K562 (cell line): ENCODE measurements around the gene USP13. TPM values are rescaled to one million over a fixed set of nuclear protein-coding genes. Genes with fewer than 3 reads are reported as not detected.

Experiments used
- BMI1 ChIP-seq: fragments of 150-350 bp; IDR thresholded peaks from 2 replicates; pipeline ENCODE4 v1.6.1; 2014; ENCODE audit warnings: low read length
- FIP1L1 ChIP-seq: fragments of 200-400 bp; formaldehyde crosslinking; IDR thresholded peaks from 2 replicates; pipeline ENCODE4 v1.6.1; 2018; ENCODE audit warnings: mild to moderate bottlenecking, low read depth, low read length; ENCODE audit not compliant: poor library complexity, severe bottlenecking
- MEF2A ChIP-seq: IDR thresholded peaks from 2 replicates; pipeline ENCODE4 v1.6.1; 2011; ENCODE audit warnings: low read depth, mild to moderate bottlenecking, low read length, moderate library complexity; ENCODE audit not compliant: control insufficient read depth
- NCOR1 ChIP-seq: fragments of 450-650 bp; IDR thresholded peaks from 2 replicates; pipeline ENCODE4 v1.6.1; 2016; ENCODE audit warnings: mild to moderate bottlenecking, moderate library complexity
- NFE2L1 ChIP-seq: fragments of 450-650 bp; IDR thresholded peaks from 2 replicates; pipeline ENCODE4 v1.6.1; 2016; ENCODE audit warnings: missing genetic modification characterization, low read depth, mild to moderate bottlenecking, missing compliant biosample characterization, moderate library complexity, borderline replicate concordance
- PTTG1 ChIP-seq: fragments of 450-650 bp; IDR thresholded peaks from 2 replicates; pipeline ENCODE4 v1.6.1; 2016; ENCODE audit warnings: low read depth, mild to moderate bottlenecking, missing genetic modification characterization, missing compliant biosample characterization
- polyA plus RNA-seq, 8 experiments: library from polyadenylated mRNA; depleted of rRNA in 4 of 8; stranded (reverse) in 5 of 8; unstranded in 3 of 8; fragments of >200 nt; fragmentation: Nextera tagmentation in 2 of 8; fragmentation: Illumina TruSeq in 1 of 8; extraction: Ambion mirVana in 2 of 8; extraction: Trizol in 1 of 8; gene quantifications; 2 replicates each; pipeline versions ENCODE4 v1.2.1 to v1.2.3, GENCODE V29; 2011 to 2014; ENCODE audit warnings: inconsistent platforms in 1 of 8, missing spikeins in 1 of 8
- total RNA-seq, 7 experiments: library from RNA; depleted of rRNA in 6 of 7; stranded (reverse); fragments of >200 nt in 6 of 7; fragmentation: Illumina TruSeq in 2 of 7; extraction: Trizol in 2 of 7; gene quantifications; 2 replicates each; pipeline versions ENCODE4 v1.2.1 to v1.2.3, GENCODE V29; 2011 to 2021; ENCODE audit warnings: low replicate concordance in 1 of 7
- TF ChIP-seq, protein P1 (sequence below): fragments of 450-650 bp; IDR thresholded peaks from 2 replicates; pipeline ENCODE4 v1.6.1; 2014; ENCODE audit warnings: low read depth, mild to moderate bottlenecking, moderate library complexity, borderline replicate concordance
- TF ChIP-seq, protein P2 (sequence below): fragments of 450-650 bp; IDR thresholded peaks from 2 replicates; pipeline ENCODE4 v1.6.1; 2016; ENCODE audit warnings: missing biosample characterization, missing genetic modification characterization
- TF ChIP-seq, protein P3 (sequence below), 2 experiments: fragments of 450-650 bp in 1 of 2; sonication (generic) in 1 of 2; formaldehyde crosslinking; conservative IDR thresholded peaks; 2 replicates each; pipeline versions ENCODE4 v1.4.0 to v1.8.1; 2020 to 2022; ENCODE audit warnings: mild to moderate bottlenecking in 1 of 2, missing genetic modification reagents in 1 of 2
- TF ChIP-seq, protein P4 (sequence below): fragments of 450-650 bp; IDR thresholded peaks from 2 replicates; pipeline ENCODE4 v1.6.1; 2018; ENCODE audit not compliant: partially characterized antibody
- TF ChIP-seq, protein P5 (sequence below): fragments of 250-450 bp; sonication (Bioruptor Pico); IDR thresholded peaks from 2 replicates; pipeline ENCODE4 v1.4.0; 2020; ENCODE audit warnings: mild to moderate bottlenecking
- TF ChIP-seq, protein P6 (sequence below), 2 experiments: IDR thresholded peaks; 2 replicates each; pipeline ENCODE4 v1.6.1; 2011; ENCODE audit warnings: borderline replicate concordance in 1 of 2, control low read depth in 1 of 2, low read depth in 1 of 2, low read length in 1 of 2, mild to moderate bottlenecking in 1 of 2, mixed read lengths in 1 of 2, moderate library complexity in 1 of 2; ENCODE audit not compliant: insufficient read depth in 1 of 2, insufficient read length in 1 of 2, poor library complexity in 1 of 2, severe bottlenecking in 1 of 2; ENCODE audit errors: extremely low read depth in 1 of 2
- TF ChIP-seq, protein P7 (sequence below): fragments of 450-650 bp; formaldehyde crosslinking; IDR thresholded peaks from 2 replicates; pipeline ENCODE4 v1.4.0; 2020; ENCODE audit warnings: mild to moderate bottlenecking, mixed read lengths

USP13 gene
- total and polyA plus RNA-seq, 9 of the 15 experiments (the other 6 are each of a cell fraction or from before 2014, with no cell fraction given), result 0.11 to 2.3 (median 0.51) TPM

DNA sequence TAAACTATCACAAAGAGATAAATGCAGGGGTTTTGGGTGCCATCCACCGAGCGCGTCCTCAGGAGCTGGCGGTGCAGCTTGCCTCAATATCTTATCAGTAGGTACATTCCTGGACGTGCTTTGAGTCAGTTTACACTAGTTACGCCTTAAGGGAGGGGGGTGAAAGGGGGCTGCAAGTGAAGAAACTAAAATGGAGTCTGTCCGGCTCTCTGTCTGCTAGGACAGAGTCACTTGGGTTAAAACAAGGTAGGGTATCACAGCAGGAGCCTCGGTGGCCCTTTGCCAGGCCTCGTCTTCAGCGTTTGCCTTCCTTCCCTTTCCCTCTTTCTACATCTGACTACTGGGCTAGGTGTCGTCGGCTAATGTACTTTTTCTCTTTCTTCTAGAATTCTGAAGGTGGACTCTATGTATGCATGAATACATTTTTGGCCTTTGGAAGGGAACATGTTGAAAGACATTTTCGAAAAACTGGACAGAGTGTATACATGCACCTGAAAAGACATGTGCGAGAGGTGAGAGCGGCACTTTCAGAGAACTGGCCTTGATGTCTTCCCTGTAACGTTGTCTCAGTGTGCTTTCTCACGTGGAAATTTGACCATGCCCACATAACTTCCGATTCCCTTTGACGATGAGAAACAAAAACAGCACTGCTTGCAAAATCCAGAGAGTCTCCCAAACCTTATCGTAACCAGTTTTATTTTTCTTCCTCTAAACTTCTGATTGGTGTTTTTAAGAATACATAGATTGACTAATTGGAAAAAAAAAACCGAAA lies 28.8 kb downstream of the USP13 start (continued):
- TF ChIP-seq PTTG1 (tag), result no peak
- TF ChIP-seq, protein P1, sequence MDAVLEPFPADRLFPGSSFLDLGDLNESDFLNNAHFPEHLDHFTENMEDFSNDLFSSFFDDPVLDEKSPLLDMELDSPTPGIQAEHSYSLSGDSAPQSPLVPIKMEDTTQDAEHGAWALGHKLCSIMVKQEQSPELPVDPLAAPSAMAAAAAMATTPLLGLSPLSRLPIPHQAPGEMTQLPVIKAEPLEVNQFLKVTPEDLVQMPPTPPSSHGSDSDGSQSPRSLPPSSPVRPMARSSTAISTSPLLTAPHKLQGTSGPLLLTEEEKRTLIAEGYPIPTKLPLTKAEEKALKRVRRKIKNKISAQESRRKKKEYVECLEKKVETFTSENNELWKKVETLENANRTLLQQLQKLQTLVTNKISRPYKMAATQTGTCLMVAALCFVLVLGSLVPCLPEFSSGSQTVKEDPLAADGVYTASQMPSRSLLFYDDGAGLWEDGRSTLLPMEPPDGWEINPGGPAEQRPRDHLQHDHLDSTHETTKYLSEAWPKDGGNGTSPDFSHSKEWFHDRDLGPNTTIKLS, result no peak
- TF ChIP-seq, protein P2, sequence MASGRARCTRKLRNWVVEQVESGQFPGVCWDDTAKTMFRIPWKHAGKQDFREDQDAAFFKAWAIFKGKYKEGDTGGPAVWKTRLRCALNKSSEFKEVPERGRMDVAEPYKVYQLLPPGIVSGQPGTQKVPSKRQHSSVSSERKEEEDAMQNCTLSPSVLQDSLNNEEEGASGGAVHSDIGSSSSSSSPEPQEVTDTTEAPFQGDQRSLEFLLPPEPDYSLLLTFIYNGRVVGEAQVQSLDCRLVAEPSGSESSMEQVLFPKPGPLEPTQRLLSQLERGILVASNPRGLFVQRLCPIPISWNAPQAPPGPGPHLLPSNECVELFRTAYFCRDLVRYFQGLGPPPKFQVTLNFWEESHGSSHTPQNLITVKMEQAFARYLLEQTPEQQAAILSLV, result no peak
- TF ChIP-seq, protein P3, sequence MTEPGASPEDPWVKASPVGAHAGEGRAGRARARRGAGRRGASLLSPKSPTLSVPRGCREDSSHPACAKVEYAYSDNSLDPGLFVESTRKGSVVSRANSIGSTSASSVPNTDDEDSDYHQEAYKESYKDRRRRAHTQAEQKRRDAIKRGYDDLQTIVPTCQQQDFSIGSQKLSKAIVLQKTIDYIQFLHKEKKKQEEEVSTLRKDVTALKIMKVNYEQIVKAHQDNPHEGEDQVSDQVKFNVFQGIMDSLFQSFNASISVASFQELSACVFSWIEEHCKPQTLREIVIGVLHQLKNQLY (CRISPR knock-in tag; conservative IDR thresholded peaks at IDR 0.05), result no peak
- TF ChIP-seq, protein P4, sequence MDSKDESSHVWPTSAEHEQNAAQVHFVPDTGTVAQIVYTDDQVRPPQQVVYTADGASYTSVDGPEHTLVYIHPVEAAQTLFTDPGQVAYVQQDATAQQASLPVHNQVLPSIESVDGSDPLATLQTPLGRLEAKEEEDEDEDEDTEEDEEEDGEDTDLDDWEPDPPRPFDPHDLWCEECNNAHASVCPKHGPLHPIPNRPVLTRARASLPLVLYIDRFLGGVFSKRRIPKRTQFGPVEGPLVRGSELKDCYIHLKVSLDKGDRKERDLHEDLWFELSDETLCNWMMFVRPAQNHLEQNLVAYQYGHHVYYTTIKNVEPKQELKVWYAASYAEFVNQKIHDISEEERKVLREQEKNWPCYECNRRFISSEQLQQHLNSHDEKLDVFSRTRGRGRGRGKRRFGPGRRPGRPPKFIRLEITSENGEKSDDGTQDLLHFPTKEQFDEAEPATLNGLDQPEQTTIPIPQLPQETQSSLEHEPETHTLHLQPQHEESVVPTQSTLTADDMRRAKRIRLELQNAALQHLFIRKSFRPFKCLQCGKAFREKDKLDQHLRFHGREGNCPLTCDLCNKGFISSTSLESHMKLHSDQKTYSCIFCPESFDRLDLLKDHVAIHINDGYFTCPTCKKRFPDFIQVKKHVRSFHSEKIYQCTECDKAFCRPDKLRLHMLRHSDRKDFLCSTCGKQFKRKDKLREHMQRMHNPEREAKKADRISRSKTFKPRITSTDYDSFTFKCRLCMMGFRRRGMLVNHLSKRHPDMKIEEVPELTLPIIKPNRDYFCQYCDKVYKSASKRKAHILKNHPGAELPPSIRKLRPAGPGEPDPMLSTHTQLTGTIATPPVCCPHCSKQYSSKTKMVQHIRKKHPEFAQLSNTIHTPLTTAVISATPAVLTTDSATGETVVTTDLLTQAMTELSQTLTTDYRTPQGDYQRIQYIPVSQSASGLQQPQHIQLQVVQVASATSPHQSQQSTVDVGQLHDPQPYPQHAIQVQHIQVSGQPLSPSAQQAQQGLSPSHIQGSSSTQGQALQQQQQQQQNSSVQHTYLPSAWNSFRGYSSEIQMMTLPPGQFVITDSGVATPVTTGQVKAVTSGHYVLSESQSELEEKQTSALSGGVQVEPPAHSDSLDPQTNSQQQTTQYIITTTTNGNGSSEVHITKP, result no peak
- TF ChIP-seq, protein P5, sequence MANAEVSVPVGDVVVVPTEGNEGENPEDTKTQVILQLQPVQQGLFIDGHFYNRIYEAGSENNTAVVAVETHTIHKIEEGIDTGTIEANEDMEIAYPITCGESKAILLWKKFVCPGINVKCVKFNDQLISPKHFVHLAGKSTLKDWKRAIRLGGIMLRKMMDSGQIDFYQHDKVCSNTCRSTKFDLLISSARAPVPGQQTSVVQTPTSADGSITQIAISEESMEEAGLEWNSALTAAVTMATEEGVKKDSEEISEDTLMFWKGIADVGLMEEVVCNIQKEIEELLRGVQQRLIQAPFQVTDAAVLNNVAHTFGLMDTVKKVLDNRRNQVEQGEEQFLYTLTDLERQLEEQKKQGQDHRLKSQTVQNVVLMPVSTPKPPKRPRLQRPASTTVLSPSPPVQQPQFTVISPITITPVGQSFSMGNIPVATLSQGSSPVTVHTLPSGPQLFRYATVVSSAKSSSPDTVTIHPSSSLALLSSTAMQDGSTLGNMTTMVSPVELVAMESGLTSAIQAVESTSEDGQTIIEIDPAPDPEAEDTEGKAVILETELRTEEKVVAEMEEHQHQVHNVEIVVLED, result no peak
- TF ChIP-seq, protein P6, sequence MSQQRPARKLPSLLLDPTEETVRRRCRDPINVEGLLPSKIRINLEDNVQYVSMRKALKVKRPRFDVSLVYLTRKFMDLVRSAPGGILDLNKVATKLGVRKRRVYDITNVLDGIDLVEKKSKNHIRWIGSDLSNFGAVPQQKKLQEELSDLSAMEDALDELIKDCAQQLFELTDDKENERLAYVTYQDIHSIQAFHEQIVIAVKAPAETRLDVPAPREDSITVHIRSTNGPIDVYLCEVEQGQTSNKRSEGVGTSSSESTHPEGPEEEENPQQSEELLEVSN (IDR thresholded peaks at IDR 0.05; ENCODE audit: borderline replicate concordance in 1 of 2, extremely low read depth in 1 of 2, insufficient read depth in 1 of 2, insufficient read length in 1 of 2, low read depth in 1 of 2, low read length in 1 of 2, poor library complexity in 1 of 2, severe bottlenecking in 1 of 2), result no peak
- no peak for TF ChIP-seq MEF2A
- TF ChIP-seq, protein P7, sequence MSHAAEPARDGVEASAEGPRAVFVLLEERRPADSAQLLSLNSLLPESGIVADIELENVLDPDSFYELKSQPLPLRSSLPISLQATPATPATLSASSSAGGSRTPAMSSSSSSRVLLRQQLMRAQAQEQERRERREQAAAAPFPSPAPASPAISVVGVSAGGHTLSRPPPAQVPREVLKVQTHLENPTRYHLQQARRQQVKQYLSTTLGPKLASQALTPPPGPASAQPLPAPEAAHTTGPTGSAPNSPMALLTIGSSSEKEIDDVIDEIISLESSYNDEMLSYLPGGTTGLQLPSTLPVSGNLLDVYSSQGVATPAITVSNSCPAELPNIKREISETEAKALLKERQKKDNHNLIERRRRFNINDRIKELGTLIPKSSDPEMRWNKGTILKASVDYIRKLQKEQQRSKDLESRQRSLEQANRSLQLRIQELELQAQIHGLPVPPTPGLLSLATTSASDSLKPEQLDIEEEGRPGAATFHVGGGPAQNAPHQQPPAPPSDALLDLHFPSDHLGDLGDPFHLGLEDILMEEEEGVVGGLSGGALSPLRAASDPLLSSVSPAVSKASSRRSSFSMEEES (CRISPR knock-in tag), result no peak
- TF ChIP-seq FIP1L1, result no peak
- no peak for TF ChIP-seq NFE2L1
- no peak for TF ChIP-seq NCOR1
- no peak for TF ChIP-seq BMI1
